Mesodermal cell (in vitro differentiated cells): ENCODE results near the gene RAB14.

Source experiments
- H3K27ac ChIP-seq: 2 replicates; pipeline ENCODE4 v1.7.0; 2013; ENCODE audit warnings: mild to moderate bottlenecking, low read depth, low read length, moderate library complexity; ENCODE audit not compliant: severe bottlenecking
- H3K36me3 ChIP-seq: 2 replicates; pipeline ENCODE4 v1.7.1; 2013; ENCODE audit warnings: mild to moderate bottlenecking, low read length, moderate library complexity; ENCODE audit not compliant: control insufficient read depth, insufficient read depth
- H3K4me1 ChIP-seq: one replicate; pipeline ENCODE4 v1.7.1; 2013; ENCODE audit warnings: mild to moderate bottlenecking, low read length; ENCODE audit not compliant: insufficient read depth, control insufficient read depth, poor library complexity, severe bottlenecking
- H3K4me3 ChIP-seq: 2 replicates; pipeline ENCODE4 v1.7.0; 2013; ENCODE audit warnings: low read length, control low read depth, mild to moderate bottlenecking; ENCODE audit not compliant: insufficient read depth, poor library complexity, severe bottlenecking; ENCODE audit errors: extremely low read depth
- H3K9me3 ChIP-seq: 2 replicates; pipeline ENCODE4 v1.7.1; 2013; ENCODE audit warnings: mild to moderate bottlenecking, low read length, moderate library complexity; ENCODE audit not compliant: control insufficient read depth
- WGBS, 2 experiments: methylation state at CpG; one replicate each; pipeline ENCODE4 v1.1.5; 2013; ENCODE audit warnings: missing lambda C conversion rate in 2 of 2; ENCODE audit not compliant: insufficient coverage in 2 of 2; 5-methylcytosine and 5-hydroxymethylcytosine counted together

The RAB14 gene

DNA sequence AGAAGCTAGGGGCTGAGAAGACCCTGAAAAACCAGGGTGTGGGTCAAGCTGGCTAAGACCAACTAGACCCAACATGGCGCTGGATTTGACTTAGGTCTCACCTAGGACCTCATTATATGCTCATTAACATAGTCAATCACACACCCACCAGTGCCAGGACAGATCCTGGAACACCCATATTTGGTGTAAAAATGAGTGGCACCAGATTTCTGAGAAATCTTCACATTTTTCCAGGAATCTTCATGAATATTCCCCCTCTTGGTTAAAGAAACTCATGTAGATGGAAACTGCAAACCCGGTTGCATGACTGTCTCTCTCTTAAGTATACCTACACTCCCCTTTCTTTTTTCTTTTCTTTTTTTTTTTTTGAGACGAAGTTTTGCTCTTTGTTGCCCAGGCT lies 17.9 kb upstream of the RAB14 start:
- H3K36me3 ChIP-seq, result no peaks in the 10 kb centered on the region
- H3K4me1 ChIP-seq, result no peaks in the 10 kb centered on the region
- no peaks in the 10 kb centered on the region for H3K9me3 ChIP-seq
- H3K4me3 ChIP-seq, result no peak overlapping the region
- 94 to 100% methylated on average over 2 of the region's 3 CpGs for WGBS, 2 experiments
- H3K27ac ChIP-seq, result no peak overlapping the region

DNA sequence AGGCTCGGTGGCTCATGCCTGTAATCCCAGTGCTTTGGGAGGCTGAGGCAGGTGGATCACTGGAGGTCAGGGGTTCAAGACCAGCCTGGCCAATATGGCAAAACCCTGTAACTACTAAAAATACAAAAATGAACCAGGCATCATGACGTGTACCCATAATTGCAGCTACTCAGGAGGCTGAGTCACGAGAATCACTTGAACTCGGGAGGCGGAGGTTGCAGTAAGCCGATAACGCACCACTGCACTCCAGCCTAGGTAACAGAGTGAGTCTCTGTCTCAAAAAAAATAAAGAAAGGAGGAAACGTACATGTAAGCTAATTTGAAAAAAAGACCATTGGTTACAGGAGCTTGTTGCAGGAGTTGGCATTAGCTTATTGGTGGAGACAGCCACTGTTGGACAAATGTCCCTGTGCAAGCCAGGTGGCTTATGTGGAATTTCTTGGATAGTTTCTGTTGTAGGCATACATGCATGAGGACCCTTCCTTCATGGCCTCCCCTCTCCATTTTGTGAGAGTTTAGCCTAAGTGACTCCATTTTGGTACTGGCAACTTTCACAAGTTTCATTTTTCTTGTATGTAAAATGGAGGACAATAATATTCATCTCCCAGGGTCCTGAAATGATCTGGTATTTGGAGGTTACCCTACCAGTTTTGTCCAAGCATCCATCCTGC lies 16.8 kb upstream of the RAB14 start:
- no peak overlapping the region for H3K4me3 ChIP-seq
- WGBS, 2 experiments, result 95 to 99% methylated on average over 8 of the region's 8 CpGs
- no peaks in the 10 kb centered on the region for H3K9me3 ChIP-seq
- H3K36me3 ChIP-seq, result no peaks in the 10 kb centered on the region
- no peaks in the 10 kb centered on the region for H3K4me1 ChIP-seq
- H3K27ac ChIP-seq, result no peak overlapping the region

DNA sequence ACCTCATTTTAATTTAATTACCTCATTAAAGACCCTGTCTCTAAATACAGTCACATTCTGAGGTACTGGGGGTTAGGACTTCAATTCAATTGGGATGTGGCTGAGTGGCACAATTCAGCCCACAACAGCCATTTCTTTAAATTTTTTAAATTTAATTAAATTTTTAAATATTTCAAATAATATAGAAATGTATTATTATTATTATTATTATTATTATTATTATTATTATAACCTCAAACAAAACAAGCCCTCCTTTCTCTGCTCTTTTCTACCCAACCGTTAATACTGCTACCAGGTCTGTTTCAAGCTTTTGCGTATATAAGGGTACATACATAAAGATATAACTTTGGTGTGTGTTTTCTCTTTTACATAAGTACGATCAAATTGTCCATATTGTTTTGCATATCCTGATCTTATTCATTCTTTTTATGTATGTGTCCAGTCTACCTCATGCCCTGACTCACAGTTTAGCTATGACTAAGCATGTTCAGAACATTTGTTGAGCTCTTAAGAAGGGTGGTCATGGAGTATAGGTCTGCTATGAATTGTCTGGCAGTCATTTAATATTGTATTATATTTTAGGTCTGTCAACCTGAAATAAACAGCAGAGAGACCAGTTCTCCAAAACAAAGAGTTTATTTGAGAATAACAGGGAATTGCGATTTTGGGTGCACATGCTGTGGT lies 16.1 kb upstream of the RAB14 start:
- WGBS, 2 experiments, result 100% methylated on average over 1 of the region's 4 CpGs
- H3K27ac ChIP-seq, result no peak overlapping the region
- H3K9me3 ChIP-seq, result no peaks in the 10 kb centered on the region
- H3K36me3 ChIP-seq, result no peaks in the 10 kb centered on the region
- no peak overlapping the region for H3K4me3 ChIP-seq
- no peaks in the 10 kb centered on the region for H3K4me1 ChIP-seq

DNA sequence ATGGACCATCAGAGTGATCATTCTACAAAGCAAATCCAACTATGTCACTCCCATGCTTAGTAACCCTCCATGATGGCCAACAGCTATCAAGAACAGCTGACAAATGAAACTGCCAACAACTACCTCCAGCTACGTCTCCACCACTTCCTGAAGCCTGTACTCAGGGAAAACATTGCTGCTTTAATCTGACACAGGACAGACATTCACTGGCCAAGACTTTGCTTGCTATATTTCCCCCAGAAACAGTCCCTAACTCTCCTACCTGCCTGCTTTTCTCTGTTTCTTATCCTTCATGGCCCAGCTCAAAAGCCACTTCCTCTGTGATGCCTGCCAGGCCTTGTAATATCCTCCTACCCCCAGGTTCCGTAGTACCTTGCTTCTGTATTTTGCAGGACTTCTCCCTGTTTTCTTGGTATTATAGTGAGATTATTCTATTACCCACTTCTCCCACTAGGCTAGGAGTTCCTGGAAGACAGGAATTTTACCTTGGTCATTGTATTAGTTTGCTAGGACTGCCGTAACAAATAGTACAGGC lies 14.7 kb upstream of the RAB14 start:
- H3K9me3 ChIP-seq, result no peaks in the 10 kb centered on the region
- no peaks in the 10 kb centered on the region for H3K36me3 ChIP-seq
- H3K4me3 ChIP-seq, result no peak overlapping the region
- no peak overlapping the region for H3K27ac ChIP-seq
- WGBS, 2 experiments, result 81 to 100% methylated on average over 2 of the region's 3 CpGs
- no peaks in the 10 kb centered on the region for H3K4me1 ChIP-seq

DNA sequence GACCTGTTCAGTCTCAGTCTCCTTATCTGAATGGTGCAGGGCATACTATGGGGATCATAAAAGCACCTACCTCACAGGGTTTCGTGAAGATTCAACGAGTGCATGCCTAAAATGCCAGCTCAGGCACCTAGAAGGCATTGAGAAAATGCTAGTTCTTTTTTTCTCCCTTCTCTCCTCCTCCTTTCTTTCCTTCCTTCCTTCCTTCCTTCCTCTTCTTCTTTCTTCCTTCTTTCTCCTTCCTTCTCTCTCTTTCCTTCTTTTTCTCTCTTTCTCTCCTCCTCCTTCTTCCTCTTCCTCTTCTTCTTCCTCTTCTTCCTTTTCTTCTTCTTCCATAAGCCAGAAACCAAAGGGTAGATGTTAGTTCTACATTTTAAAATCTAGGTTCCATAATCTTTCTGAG lies 12.3 kb upstream of the RAB14 start:
- 84 to 86% methylated on average over 2 of the region's 2 CpGs for WGBS, 2 experiments
- no peak overlapping the region for H3K27ac ChIP-seq
- H3K36me3 ChIP-seq, result no peaks in the 10 kb centered on the region
- no peaks in the 10 kb centered on the region for H3K9me3 ChIP-seq
- H3K4me1 ChIP-seq, result no peaks in the 10 kb centered on the region
- no peak overlapping the region for H3K4me3 ChIP-seq

DNA sequence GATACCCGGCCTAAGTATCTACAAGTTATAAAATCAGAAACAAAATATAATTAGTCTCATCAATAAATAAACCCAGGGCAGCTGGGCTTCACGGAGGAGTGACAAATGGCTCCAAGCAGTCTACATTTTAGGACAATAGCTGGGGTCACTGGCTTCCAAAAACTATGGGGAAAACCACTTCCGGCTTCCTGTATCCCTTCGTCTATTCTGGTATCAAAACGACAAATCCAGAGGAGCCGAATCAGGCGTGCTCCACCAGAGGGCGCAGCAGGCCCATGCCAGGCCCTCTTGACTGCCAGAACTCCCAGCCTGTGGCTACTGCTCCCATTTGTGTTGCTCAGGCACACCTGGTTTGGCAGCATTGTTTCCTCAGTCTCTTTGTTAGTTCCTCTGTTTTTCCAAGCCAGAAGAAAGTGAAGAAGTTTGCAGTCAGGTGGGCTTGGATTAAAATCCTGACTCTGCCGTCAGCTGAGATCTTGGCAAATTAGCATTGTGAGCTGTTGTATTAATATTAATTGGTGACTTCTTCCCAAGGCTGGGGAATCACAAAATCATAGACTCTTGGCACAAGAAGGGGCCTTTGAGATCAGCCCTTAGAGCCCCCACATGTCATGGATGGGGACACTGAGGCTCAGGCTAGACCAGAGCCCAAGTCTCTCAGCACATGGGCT lies 11.6 kb upstream of the RAB14 start:
- 21 to 22% methylated on average over 8 to 9 of the region's 9 CpGs for WGBS, 2 experiments
- Histone ChIP-seq H3K27ac (no peak overlapping the region), H3K9me3 (no peaks in the 10 kb centered on the region), H3K4me3 (no peak overlapping the region), H3K4me1 (no peaks in the 10 kb centered on the region), H3K36me3 (no peaks in the 10 kb centered on the region)

DNA sequence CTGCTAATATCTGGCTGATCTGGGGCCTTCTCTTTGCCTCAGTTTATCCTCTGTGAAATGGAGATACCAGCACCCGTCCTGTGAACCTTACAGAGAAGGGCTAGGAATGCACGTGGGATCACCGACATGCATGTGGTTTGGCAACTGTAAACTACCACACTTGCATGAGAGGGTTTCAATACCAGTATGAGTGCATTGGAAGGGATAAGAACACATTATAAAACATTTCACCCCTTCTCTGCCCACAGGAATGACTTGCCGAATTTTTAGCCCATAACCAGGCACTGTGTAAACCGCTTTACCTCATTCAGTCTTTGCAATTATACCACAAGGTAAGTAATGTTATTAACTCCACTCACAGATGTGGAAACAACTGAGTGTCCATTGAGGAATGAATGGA lies 8.9 kb upstream of the RAB14 start:
- no peaks in the 10 kb centered on the region for H3K4me1 ChIP-seq
- 86 to 100% methylated on average over 2 to 4 of the region's 5 CpGs for WGBS, 2 experiments
- H3K4me3 ChIP-seq, result no peak overlapping the region
- no peak overlapping the region for H3K27ac ChIP-seq
- H3K36me3 ChIP-seq, result no peaks in the 10 kb centered on the region
- no peaks in the 10 kb centered on the region for H3K9me3 ChIP-seq

DNA sequence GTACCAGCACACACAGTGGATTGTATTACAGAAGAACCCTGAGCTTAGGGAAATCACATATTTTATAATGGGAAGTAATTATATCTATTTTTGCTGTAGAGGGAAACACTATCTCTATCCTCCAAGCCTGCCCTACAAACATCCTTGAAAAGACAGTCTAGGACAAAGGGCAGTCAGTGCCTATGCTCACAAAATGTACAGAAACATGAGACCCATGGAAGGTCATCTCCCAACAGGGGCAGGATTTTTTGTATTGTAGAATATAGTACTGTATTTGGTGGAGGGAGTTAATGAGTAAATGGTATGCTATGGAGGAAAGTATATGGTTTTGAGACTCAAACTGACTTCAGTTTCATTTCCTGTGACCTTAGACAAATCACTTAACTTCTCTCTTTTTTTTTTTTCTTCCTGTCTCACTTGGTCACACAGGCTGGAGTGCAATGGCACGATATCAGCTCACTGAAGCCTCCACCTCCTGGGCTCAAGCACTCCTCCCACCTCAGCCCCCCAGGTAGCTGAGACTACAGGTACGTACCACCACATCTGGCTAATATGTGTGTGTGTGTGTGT lies 5.8 kb upstream of the RAB14 start:
- H3K27ac ChIP-seq, result no peak overlapping the region
- WGBS, 2 experiments, result no CpG with 5 or more reads among the region's 2 CpGs
- no peaks in the 10 kb centered on the region for H3K36me3 ChIP-seq
- H3K4me3 ChIP-seq, result no peak overlapping the region
- H3K9me3 ChIP-seq, result no peaks in the 10 kb centered on the region
- H3K4me1 ChIP-seq, result no peaks in the 10 kb centered on the region

DNA sequence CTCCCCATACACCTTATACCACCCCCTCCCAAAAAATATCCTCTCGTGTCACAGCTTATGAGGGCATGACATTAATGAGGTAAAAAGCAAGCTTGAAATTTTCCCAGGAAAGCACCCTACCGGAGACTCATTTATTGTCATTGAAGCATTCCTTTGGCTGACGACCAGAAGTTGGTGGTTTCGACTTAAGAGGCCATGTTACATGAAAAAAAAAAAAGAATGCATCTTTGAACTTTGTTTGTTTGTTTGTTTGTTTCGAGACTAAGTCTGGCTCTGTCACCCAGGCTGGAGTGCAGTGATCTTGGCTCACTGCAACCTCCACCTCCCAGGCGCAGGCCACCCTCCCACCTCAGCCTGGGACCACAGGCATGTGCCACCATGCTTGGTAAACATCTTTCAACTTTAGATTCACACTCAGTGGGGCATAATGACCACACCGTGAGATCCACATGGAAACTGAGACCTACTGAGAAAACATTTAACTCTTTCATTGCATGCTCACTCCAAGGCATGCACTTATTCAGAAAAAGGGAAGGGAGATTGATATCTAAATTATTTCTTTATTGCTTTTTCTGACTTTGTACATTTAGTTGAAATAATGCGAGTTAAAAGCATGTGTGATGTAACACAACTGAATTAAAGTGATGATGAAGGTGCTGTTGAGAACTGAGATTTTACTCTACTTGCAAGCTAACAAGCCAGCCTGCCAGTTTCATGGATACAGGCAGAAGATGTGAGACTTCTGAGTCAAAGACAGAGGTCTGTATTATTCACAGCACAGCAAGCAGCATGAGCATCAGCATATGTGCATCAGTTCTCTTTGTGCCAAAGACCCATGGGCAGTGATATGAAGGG lies 5.1 kb upstream of the RAB14 start:
- 49 to 57% methylated on average over 4 to 5 of the region's 8 CpGs for WGBS, 2 experiments
- Histone ChIP-seq H3K4me1 (no peaks in the 10 kb centered on the region), H3K36me3 (no peaks in the 10 kb centered on the region), H3K4me3 (no peak overlapping the region), H3K27ac (no peak overlapping the region), H3K9me3 (no peaks in the 10 kb centered on the region)

DNA sequence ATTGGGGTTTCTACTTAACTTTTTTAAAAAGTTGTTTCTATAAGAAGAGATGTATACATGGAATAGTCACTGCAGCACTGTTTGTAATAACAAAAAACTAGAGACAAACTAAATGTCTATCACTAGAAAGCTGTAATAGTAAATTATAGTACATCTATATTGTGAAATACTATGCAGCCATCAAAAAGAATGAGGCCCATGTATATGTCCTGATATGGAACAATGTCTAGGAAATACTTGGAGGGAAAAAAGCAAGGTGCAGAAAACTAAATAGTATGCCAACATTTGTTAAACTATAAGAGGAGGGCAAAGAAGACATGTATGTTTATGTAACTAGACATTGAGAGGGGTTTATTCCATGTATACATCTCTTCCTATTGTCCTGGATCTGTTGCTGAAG lies 2.9 kb upstream of the RAB14 start:
- Histone ChIP-seq H3K27ac (no peak overlapping the region), H3K9me3 (no peaks in the 10 kb centered on the region), H3K4me1 (no peaks in the 10 kb centered on the region), H3K36me3 (no peaks in the 10 kb centered on the region), H3K4me3 (no peak overlapping the region)
